NOMO-1 treated with DMSO at 0.1 percent for 48 hours (cell line): ENCODE results near the gene ANK2.
A peak's percentile ranks its signal among the peaks of the same experiment; 100 is the strongest.
"Not testable (repeated sequence)": the region's sequence is repeated elsewhere in the genome, so short reads cannot be mapped to it uniquely, and the experiment has no call there.

Experiments used
- DNase-seq: peaks from one replicate; lab custom pipeline; 2025; ENCODE audit not compliant: unreplicated experiment; lab: John Stamatoyannopoulos, UW

ANK2 gene

DNA sequence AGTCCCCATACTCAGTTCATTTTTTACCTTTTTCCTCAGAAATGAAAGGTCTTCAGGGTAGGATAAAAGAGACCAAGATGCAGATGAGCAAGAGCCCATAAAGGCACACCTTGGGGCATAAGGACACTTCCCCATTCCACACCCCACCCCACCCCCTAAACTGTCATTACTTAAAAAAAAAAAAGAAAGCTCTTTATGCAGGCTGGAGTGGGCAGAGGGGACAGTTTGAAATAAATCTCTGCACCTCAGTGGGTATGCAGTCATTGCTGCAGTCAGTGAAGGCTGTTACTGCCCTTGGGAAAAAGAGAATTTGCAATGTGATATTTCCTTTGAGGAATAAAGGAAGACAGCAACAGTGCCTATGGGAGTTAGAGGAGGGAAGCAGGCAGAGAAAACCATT, 137.5 kb downstream of the ANK2 start:
- DNase-seq, result no peak

DNA sequence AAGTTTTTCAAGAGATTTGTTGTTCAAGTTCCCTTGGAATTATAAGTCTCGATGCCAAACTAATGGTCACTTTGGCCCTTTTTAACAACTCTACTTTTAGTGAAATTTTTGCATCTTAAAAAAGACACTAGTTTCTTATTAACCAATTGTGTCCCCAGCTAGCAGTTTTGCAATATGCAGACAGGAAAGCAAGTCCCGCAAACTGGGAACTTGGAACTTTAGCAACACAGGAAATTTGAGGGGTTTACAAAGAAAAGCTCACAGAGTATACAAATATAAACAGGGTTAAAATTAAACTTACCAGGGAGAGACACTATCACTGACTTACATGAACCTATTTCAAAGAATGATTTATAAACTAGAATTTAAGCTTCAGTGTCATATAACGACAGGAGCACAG, 137.9 kb downstream of the ANK2 start:
- DNase-seq, result no peak

DNA sequence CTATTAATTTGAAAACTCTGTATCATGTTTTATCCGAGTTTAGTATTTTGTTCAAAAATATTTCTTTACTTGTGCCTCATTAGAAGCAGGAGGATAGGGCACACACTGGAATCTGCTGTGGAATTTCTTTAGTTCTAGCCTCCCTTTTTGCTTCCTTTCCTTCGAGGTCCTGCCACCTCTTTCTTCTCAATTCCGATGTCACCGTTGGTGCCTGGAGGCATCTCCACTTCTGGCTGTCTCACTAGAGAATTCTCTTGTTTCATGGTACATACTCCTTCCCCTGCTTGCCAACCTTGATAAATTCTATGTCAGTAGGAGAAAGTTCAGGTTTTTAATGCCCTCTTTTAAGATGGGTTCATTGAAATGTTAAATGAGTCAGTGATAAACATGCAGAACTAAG, 140.1 kb downstream of the ANK2 start:
- no peak for DNase-seq

DNA sequence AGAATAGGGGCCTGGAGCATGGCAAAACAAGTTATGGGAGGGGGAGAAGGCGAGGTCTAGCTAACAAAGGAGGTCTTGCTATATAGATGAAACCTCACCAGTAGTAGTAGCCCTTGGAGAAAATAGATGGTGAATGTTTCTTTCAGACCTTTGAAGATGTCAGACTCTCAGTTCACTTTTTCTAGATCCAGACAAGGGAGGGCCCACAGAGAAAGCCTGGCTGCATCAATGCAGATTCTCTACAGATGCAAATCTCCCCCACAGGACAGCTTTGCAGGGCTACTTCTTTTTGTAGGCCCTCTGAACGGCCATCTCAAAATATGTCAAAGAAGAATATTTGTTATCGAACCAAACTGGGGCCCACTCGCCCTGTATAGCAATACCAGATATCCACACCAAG, 159.7 kb downstream of the ANK2 start:
- no peak for DNase-seq

DNA sequence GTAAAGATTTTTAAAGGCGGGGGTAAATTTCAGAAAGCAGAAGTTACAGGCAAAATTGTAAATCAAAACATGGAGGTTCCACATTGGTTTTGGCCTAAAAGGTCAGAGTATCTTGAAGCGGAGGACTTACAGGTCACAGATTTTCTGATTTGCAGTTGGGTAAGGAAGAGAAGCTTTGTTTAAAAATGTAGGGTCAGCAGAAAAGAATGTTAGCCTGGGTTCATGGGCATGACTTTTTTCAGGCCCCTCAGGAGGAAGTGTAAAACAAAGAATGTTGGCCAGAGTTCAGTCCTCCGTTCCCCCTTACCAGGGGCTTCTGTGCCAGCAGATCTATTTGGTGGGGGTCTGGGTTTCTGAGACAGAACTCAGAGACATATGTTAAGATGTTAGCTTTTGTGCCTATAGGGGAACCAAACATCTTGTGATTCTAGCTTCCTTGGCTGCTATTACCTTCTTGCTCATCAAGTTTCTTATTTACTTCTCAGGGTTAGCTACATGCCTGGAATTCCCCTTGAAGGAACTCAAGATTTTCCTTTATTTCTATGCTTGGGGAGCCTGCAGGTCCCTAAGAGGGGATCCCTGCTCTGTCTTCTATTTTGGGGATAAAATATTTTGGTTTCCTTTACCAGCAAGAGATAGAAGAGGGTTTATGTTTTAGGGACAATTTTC, 160.3 kb downstream of the ANK2 start:
- no peak for DNase-seq

DNA sequence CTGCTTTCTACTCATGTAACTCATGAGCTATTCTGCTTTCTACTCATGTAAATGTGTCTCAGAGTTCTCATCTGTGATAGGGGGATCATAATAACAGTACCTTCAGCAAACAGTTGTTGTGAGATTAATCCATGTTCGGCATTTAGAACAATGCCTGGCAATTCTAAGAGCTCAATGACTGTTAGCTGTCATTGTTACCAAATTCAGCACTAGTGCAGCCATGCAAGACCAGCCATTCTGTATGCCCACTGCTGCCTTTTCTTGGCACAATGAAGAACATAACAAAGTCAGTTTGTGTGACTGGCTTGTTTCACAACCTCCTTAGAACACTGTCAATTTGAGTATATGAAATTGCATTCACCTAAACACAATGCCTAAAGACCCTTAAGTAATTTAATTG, 163.2 kb downstream of the ANK2 start:
- DNase-seq, result no peak

DNA sequence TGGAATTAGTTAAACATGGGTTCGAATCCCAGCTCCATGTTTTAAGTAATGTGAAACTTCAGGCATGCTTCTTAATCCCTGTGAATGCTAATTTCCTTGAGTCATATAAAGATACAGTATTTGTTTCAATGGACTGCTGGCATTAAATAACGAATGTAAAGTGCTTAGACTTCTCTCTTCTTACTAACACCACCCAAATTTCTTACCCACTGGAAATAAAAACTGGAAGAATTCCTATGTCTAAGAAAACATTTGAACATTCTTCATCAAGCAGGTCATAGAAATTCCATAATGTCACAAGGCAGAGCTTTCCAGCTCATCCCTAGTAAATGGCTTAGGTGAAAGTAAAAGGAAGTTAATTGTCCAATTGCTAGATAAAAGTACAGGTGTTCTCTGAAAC, 172.5 kb downstream of the ANK2 start:
- no peak for DNase-seq

DNA sequence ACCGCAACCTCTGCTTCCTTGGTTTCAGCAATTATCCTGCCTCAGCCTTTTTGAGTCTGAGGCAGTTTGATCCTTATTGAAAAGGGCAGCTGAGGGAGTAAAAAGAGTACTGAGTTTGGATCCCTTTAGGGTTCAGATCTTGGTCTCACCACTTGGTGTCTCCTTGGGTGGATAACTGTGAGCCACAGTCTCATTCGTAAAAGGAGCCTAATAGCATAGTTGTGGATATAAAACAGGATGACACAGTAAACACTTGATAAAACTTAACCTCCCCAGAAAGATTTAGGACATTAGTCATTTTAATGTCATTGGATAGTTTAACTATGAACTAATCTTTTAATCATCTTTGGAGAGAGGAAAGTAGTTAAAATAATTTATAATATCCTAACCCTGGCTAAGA, 173.0 kb downstream of the ANK2 start:
- no peak for DNase-seq

DNA sequence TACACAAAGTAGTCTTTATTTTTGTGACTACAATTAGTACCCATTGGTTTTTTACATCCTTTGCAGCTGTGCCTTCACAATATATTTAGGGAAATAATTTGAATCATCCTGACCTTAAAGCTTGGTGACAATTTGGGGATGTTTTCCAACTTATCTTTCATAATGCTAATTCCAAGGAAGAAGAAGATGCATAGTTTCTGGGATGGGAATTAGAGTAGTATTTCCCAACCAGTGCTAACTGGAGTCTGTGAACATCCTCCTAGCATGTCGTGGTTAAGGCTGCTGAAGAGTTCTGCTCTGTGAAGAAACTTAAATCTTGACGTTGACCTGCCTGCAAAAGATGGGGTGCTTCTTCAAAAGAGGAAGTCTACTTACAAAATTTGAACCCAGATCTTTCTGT, 173.5 kb downstream of the ANK2 start:
- no peak for DNase-seq

DNA sequence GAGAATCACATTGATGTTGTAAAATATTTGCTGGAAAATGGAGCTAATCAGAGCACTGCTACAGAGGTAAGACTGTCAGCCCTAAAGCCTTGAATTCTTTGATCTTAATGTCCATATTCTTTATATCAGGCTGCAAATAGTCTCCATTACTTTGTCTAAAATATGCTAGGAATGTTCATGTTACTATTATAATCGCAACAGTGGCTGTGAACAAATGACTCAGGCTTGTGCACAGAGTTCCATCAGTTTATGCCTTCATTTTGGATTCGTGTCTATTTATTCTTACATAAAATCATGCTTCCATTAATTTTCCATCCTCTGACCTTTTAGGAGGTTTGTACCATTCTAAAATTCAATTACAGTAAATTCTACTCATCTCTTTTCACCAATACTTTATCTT, 182.7 kb downstream of the ANK2 start:
- DNase-seq, result no peak

DNA sequence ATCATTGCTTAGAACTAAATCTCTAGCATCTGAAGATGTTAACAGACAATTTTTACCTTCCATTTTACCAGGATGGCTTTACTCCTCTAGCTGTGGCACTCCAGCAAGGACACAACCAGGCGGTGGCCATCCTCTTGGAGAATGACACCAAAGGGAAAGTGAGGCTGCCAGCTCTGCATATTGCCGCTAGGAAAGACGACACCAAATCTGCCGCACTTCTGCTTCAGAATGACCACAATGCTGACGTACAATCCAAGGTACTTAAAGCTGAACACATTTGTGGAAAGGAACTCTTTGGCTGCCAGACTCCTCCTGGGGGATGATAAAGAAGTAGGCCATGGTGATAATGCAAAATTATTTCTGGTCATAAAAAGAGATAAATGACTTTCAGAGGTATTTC, 187.5 kb downstream of the ANK2 start:
- DNase-seq, result no peak

DNA sequence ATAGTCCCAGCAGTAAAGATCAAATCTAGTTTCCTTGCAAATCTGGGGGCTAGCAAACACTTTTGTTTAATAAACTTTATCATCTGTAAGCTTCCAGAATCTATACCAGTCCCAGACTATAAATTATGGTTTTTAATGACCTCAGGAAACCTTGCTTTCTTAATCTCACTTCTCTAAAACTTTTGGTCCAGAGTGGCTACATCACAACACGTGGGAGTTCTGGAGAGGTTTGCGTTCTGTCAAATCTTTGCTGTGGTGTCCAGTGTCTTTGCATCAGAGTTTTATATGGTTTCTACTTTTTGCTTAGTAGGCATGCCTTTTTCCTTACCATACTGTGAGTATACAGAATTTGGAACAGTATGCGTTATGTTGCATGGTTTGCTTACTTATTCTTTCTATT, 193.9 kb downstream of the ANK2 start:
- peak; percentile 84 for DNase-seq

DNA sequence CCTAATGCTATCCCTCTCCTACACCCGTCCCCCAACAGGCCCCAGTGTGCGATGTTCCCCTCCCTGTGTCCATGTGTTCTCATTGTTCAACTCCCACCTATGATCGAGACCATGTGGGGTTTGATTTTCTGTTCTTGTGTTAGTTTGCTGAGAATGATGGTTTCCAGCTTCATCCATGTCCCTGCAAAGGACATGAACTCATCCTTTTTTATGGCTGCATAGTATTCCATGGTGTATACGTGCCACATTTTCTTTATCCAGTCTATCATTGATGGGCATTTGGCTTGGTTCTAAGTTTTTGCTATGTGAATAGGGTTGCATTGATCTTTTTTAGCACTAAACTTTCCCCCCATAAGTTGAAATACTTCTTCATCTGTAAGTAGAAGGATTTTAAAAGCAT, 195.3 kb downstream of the ANK2 start:
- DNase-seq, result not testable (repeated sequence)

DNA sequence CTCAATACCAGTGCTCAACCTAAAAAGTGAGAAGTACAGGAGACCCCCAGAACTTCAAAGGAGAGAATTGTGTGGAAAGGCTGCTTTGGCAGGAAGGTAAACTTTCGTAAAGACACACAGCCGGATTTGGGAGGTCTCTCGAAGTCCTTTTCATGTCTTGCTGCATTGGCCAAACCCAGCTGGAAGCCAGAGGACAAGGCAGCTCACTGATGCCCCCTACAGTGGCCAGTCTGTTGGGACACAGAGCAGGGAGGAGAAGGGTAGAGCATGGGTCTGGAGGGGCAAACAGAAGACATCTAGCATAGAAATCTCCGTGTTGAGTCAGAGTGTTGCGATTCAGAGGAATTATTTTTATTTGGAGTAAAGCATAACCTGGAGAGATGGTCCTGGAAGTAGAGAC, 198.9 kb downstream of the ANK2 start:
- DNase-seq, result no peak

DNA sequence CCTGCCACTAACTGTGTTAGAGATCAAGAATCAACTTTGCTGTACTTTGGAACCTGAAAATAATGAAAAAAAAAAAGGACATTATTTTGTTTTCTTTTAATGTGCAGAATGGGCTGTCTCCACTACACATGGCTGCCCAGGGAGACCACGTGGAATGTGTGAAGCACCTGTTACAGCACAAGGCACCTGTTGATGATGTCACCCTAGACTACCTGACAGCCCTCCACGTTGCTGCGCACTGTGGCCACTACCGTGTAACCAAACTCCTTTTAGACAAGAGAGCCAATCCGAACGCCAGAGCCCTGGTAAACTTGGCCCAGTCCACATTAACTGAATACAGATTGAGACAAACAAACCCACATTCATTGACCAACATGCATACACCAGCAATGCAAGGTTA, 206.2 kb downstream of the ANK2 start:
- DNase-seq, result no peak

DNA sequence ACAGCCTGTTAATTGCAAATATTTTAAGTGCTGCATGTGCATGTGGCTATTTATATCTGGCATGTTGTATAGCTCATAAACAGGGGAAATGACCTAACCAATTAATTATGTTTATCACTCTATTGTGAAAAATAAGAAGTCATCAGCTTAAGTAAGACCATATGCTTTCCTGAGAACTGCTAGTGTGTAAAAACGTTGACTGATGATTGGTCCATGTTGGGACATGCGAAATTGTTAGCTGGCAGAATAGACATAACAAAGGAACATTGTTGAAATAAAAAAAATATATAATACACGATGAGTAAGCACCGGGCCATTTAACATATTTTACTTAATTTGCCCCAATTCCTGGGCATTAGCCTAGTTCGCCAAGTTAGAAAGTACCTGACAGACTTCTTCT, 207.5 kb downstream of the ANK2 start:
- no peak for DNase-seq

DNA sequence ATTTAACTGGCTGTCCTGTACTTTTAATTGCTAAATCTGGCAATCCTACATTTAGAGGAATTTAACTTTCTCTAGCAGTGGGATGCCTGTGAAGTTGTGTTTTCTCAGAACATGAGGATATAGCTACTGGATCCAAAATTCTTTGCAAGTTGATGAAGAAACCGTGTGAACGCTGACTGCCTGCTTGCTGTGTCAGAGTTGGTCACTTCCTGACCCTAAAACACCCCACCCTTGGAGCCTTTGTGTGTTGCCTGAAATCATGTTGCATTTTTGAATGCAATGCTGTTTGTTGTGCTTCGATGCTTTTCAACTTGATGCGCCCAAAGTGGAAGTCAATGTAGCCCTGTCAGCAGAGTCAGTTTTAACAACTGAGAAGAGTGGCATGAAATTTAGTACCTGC, 211.2 kb downstream of the ANK2 start:
- no peak for DNase-seq

DNA sequence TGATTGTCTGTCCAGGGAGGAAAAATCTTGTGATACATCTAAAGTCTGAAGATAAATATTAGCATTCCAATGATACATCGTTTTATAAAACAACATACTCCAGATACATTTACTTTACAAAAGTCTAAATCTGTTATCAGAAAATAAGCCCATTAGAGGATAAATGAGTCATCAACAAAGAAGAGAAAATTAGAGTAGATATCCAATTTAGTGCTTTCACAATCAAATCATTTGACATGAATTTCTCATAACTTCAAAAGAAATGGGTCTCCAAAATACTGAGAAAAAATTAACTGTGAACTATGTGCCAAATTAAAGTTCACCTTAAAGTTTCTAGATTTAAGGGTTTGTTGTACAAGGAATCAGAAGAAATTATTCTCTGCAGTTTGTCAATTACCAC, 213.8 kb downstream of the ANK2 start:
- no peak for DNase-seq

DNA sequence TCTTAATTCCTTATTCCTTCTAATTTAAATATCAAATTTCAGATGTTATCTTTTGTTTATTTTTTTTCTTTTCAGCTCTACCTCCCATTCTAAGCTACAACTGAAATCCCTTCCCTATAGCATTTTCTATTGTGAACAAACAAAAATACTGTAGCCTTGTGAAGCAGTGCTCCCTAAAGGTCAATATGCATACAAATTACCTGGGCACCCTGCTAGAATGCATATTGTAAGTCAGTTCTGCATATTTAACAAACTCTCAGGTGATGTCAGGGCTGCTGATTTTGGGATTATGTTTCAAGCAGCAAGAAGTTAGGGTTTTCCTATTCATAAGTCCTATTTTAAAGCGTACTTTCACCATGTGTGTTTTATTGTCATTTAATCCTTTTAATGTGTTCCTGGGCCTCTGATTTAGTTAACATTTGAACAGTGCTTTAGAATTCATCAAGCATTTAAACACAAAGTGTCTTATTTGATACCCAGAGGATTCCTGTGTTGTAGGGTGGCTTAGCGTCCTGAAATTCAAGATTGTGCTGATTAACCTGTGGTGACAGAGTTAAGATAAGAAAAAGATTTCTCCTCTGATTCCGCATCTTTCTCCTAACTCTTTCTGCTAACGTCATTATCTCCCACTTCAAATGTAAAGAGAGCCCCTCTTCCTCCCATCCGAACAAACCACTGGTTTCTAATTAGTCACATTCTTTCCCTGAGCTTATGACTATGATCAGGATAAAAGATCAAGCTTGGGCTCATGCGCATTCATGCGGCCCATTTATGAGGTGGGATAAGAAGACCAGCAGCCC, 221.3 kb downstream of the ANK2 start:
- DNase-seq, result no peak

DNA sequence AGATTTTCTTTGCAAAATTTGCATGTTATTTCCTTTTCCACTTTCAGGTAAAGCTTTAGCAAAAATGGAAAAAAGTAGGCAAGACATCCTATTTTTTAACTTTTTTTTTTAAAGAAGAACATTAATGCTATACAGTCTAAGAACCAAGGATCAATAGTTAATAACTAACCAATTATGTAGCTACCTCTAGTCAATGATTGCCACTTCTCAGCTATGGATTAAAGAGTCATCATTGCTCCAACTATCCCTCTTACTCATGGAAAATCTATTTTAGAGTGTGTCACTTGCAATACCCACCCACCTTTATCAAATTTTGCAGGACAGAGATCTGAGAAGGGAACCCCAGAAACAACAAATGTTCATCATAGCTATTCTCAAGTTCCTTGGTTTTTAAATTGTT, 223.1 kb downstream of the ANK2 start:
- no peak for DNase-seq

DNA sequence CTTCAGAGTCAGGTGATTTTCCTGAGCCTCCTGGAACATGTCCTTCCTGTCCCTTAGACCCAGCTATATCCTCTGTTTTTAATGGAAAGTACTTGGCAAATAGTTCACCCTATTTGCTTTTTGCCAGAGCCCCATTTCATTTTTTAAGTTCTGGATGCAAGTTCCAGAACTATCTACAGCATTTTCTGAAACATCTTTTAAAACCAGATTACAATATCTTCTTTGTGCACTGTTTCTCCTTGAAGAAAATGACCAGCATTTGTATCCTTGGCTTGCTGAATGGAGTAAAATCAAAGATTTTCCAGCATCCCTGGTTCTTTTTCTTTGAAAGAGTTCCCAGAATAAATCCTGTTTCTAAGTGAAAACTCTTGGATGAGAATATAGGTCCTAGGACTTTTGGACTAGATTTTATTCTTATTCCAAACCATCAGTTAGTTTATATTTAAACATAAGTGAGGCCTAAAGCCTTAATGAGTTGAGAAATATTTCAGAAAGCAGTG, 224.3 kb downstream of the ANK2 start:
- no peak for DNase-seq

DNA sequence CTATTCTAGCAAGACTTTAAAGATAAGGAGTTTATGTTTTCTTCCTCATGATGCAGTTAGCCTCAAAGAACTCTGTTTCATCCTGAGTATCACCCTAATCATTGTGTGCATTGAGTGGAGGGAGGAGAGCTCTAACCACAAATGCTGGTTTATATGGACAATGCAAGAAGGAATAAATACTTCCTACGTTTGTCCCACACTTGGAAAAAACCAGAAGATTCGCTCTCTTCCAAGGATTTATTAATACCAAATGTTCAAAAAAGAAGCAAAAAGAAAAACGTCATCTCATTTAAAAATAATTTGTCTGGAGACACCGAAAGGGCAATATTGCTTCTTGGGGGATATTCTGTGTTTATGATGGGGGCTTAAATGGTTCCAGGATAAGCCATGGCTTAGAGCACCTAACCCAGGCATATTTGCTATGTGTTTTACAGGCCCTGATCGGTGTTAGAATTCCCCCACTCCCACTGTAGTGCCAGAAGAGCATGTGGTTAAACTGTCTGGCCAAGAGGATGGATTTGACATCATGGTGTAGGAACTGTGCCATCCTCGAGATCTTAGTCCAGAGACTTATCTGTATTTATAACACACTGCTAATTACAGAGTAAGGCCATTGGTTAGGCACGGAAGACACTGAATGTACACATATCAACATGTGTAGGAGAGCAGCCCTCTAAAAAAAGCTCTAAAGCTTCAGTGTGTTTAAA, 227.2 kb downstream of the ANK2 start:
- no peak for DNase-seq
